Measurements from ENCODE around the gene CRISPLD2. TPM values are rescaled to one million over a fixed set of nuclear protein-coding genes. Genes with fewer than 3 reads are reported as not detected.

Gene CRISPLD2
- total and polyA plus RNA-seq, 10 of the 15 experiments (the other 5 are each of a cell fraction or from before 2014, with no cell fraction given), result 0.03 to 0.30 (median 0.08) TPM; not detected in 5

DNA sequence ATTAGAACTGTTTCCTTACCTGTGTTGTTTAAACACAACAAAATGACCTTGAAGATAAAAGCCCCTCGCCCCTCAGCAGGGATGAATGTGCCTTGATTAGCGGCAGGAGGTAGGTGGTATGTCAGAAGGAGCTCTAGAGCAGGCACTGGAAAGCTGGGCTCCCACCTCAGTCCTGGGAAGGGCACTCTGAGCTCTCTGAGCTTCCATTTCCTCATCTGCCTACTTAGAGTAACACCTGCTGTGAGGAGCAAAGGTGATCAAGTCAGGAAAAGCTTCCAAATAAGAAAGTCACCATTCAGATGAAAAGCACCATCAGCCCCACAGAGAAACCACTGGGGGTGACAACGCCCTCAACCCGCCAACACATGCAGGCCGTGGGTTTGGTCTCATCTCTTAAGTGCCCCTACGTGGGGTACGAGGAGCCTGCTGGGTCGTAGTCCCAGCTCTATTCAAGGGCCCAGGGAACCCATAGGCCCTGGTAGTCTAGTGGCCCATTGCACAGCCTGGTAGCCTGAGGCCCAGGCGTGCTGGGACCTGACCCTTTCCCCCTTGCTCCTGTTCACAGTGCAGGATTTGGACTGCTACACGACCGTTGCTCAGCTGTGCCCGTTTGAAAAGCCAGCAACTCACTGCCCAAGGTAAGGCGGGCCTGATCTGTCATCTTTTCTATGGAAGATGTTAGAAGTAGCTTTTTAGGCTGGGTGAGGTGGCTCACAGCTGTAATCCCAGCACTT lies 57.3 kb downstream of the CRISPLD2 start:
- 33% methylated on average over 13 of the region's 13 CpGs for WGBS (ENCODE audit: insufficient coverage, insufficient replicate concordance, low lambda C conversion rate, missing lambda C conversion rate)
- CTCF ChIA-PET, result interaction anchor here (1.2 to 1.4 kb wide), 2 partner anchors 11 to 75 kb away, joined by 5 read pairs; no protein-coding TSS in a partner anchor
- no peaks in the 10 kb centered on the region for H3K36me3 ChIP-seq (ENCODE audit: control insufficient read depth in 2 of 2, insufficient read depth in 2 of 2, low read length in 1 of 2)
- POLR2A ChIA-PET, result no interaction called here
- H4K20me1 ChIP-seq (ENCODE audit: control insufficient read depth, insufficient read depth), result no peaks in the 10 kb centered on the region
- RAD21 ChIA-PET (ENCODE audit: unreplicated experiment), result no interaction called here
- FAIRE-seq (no peak), DNase-seq (ENCODE audit: low read depth, low spot score) (no peak), ATAC-seq (no peak; the same call in 2 of the 3 replicates)
- no peaks in the 10 kb centered on the region for H3K79me2 ChIP-seq (ENCODE audit: control insufficient read depth, insufficient read depth, low read length)
- no peak overlapping the region for H3K9ac ChIP-seq (ENCODE audit: control insufficient read depth, insufficient read depth, low read length)
- intact Hi-C loops (cut with micrococcal nuclease; ENCODE audit: unreplicated experiment) (no loop called here), in situ Hi-C loops (cut with MboI) (no loop called here)
- no TSS peak for BruUV-seq (replicated peaks)
- no peaks in the 10 kb centered on the region; a peak in 2 of 4 replicates for H3K27me3 ChIP-seq (replicated peaks in 1 of 2; ENCODE audit: control insufficient read depth in 2 of 2, insufficient read depth in 2 of 2, low read length in 1 of 2)
- H3K4me3 ChIP-seq, result no peak overlapping the region
- no peak overlapping the region for H3K4me2 ChIP-seq (ENCODE audit: control insufficient read depth, insufficient read depth)
- H3K9me3 ChIP-seq (replicated peaks; ENCODE audit: control insufficient read depth, insufficient read depth, low read length), result no peaks in the 10 kb centered on the region
- H3K27ac ChIP-seq (ENCODE audit: control insufficient read depth, insufficient read depth), result no peak overlapping the region
- H3K4me1 ChIP-seq (ENCODE audit: control insufficient read depth, insufficient read depth, low read length), result no peaks in the 10 kb centered on the region
- no peak overlapping the region for H2AFZ ChIP-seq (ENCODE audit: control insufficient read depth, low read depth, low read length)
- SMC1A ChIA-PET (ENCODE audit: uncharacterized antibody, unreplicated experiment), result interaction anchor here (1.4 to 2.6 kb wide), 3 partner anchors 13 to 16 kb away, joined by 3 to 10 read pairs (median 5); no protein-coding TSS in a partner anchor
- TF ChIP-seq ZNF207 (IDR thresholded peaks at IDR 0.05; ENCODE audit: borderline replicate concordance), result no peak
- no peak for TF ChIP-seq POLR2AphosphoS2 (IDR thresholded peaks at IDR 0.05; ENCODE audit: low read depth, low read length)
- TF ChIP-seq PAX5 (IDR thresholded peaks at IDR 0.05; ENCODE audit: borderline replicate concordance, low read depth, low read length), result no peak

DNA sequence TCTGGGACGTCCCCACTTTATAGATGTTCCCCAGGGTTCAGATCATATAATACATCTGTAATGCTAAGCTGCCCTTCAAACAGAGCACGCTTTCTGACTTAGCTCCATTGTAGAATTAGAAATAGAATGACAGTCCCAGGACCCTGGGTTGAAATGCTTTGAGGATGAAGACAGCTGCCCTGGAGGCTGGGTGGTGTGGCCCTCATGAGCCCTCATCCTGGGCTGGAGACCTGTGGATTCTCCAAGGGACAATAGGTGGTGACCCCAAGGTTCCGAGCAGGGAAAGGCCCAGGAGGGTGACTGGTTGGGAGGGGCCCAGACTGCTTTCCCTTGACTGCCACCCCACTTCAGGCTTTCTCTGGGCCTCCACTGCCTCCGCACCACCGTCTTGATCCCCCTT lies 59.0 kb downstream of the CRISPLD2 start:
- no peaks in the 10 kb centered on the region for H3K9me3 ChIP-seq (replicated peaks; ENCODE audit: control insufficient read depth, insufficient read depth, low read length)
- no peak overlapping the region for H3K9ac ChIP-seq (ENCODE audit: control insufficient read depth, insufficient read depth, low read length)
- ChIA-PET CTCF (no interaction called here), SMC1A (ENCODE audit: uncharacterized antibody, unreplicated experiment) (no interaction called here), RAD21 (ENCODE audit: unreplicated experiment) (no interaction called here), POLR2A (no interaction called here)
- no peak overlapping the region for H3K4me3 ChIP-seq
- no peaks in the 10 kb centered on the region for H3K4me1 ChIP-seq (ENCODE audit: control insufficient read depth, insufficient read depth, low read length)
- no peaks in the 10 kb centered on the region for H3K36me3 ChIP-seq (ENCODE audit: control insufficient read depth in 2 of 2, insufficient read depth in 2 of 2, low read length in 1 of 2)
- no peak for DNase-seq (ENCODE audit: low read depth, low spot score)
- intact Hi-C loops (cut with micrococcal nuclease; ENCODE audit: unreplicated experiment), result no loop called here
- H3K27me3 ChIP-seq (replicated peaks in 1 of 2; ENCODE audit: control insufficient read depth in 2 of 2, insufficient read depth in 2 of 2, low read length in 1 of 2), result no peaks in the 10 kb centered on the region; a peak in 2 of 4 replicates
- no peaks in the 10 kb centered on the region for H3K79me2 ChIP-seq (ENCODE audit: control insufficient read depth, insufficient read depth, low read length)
- WGBS (ENCODE audit: insufficient coverage, insufficient replicate concordance, low lambda C conversion rate, missing lambda C conversion rate), result 60% methylated on average over 5 of the region's 5 CpGs
- H4K20me1 ChIP-seq (ENCODE audit: control insufficient read depth, insufficient read depth), result no peaks in the 10 kb centered on the region
- H3K4me2 ChIP-seq (ENCODE audit: control insufficient read depth, insufficient read depth), result no peak overlapping the region
- in situ Hi-C loops (cut with MboI), result no loop called here
- no peak for ATAC-seq
- FAIRE-seq, result no peak
- BruUV-seq (replicated peaks), result no TSS peak
- H3K27ac ChIP-seq (ENCODE audit: control insufficient read depth, insufficient read depth), result no peak overlapping the region
- H2AFZ ChIP-seq (ENCODE audit: control insufficient read depth, low read depth, low read length), result no peak overlapping the region
- TF ChIP-seq, protein P1, sequence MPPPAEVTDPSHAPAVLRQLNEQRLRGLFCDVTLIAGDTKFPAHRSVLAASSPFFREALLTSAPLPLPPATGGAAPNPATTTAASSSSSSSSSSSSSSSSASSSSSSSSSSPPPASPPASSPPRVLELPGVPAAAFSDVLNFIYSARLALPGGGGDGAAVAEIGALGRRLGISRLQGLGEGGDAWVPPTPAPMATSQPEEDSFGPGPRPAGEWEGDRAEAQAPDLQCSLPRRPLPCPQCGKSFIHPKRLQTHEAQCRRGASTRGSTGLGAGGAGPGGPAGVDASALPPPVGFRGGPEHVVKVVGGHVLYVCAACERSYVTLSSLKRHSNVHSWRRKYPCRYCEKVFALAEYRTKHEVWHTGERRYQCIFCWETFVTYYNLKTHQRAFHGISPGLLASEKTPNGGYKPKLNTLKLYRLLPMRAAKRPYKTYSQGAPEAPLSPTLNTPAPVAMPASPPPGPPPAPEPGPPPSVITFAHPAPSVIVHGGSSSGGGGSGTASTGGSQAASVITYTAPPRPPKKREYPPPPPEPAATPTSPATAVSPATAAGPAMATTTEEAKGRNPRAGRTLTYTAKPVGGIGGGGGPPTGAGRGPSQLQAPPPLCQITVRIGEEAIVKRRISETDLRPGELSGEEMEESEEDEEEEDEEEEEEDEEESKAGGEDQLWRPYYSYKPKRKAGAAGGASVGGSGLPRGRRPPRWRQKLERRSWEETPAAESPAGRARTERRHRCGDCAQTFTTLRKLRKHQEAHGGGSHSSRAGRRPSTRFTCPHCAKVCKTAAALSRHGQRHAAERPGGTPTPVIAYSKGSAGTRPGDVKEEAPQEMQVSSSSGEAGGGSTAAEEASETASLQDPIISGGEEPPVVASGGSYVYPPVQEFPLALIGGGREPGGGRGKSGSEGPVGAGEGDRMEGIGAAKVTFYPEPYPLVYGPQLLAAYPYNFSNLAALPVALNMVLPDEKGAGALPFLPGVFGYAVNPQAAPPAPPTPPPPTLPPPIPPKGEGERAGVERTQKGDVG (CRISPR knock-in tag; IDR thresholded peaks at IDR 0.05), result no peak
- TF ChIP-seq FOXM1 (IDR thresholded peaks at IDR 0.05; ENCODE audit: low read depth, low read length), result no peak
- TF ChIP-seq SREBF2 (IDR thresholded peaks at IDR 0.05; ENCODE audit: low read length), result no peak
- no peak for TF ChIP-seq SMAD5 (IDR thresholded peaks at IDR 0.05; ENCODE audit: low read depth)
- TF ChIP-seq, protein P2, sequence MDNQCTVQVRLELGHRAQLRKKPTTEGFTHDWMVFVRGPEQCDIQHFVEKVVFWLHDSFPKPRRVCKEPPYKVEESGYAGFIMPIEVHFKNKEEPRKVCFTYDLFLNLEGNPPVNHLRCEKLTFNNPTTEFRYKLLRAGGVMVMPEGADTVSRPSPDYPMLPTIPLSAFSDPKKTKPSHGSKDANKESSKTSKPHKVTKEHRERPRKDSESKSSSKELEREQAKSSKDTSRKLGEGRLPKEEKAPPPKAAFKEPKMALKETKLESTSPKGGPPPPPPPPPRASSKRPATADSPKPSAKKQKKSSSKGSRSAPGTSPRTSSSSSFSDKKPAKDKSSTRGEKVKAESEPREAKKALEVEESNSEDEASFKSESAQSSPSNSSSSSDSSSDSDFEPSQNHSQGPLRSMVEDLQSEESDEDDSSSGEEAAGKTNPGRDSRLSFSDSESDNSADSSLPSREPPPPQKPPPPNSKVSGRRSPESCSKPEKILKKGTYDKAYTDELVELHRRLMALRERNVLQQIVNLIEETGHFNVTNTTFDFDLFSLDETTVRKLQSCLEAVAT (IDR thresholded peaks at IDR 0.05), result no peak
- no peak for TF ChIP-seq ZNF24 (IDR thresholded peaks at IDR 0.05)
- TF ChIP-seq NFXL1 (IDR thresholded peaks at IDR 0.05; ENCODE audit: borderline replicate concordance), result no peak
- no peak for TF ChIP-seq FOXK2 (IDR thresholded peaks at IDR 0.05)
- TF ChIP-seq, protein P3, sequence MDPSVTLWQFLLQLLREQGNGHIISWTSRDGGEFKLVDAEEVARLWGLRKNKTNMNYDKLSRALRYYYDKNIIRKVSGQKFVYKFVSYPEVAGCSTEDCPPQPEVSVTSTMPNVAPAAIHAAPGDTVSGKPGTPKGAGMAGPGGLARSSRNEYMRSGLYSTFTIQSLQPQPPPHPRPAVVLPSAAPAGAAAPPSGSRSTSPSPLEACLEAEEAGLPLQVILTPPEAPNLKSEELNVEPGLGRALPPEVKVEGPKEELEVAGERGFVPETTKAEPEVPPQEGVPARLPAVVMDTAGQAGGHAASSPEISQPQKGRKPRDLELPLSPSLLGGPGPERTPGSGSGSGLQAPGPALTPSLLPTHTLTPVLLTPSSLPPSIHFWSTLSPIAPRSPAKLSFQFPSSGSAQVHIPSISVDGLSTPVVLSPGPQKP (IDR thresholded peaks at IDR 0.05; ENCODE audit: low read depth, low read length), result no peak

All from GM12878 (cell line).